DMS 273 treated with DMSO at 0.1 percent for 48 hours (cell line): Measurements from ENCODE around the gene KRTAP5-3.

Experiments used
- DNase-seq: peaks from one replicate; lab custom pipeline; 2025; lab: John Stamatoyannopoulos, UW

KRTAP5-3 gene

GRCh38 chr11:1642288-1643145 lies 34.3 kb upstream of the KRTAP5-3 start:
- no peak for DNase-seq

- no peak for DNase-seq
These were observed 32.8 kb upstream of the KRTAP5-3 start for GRCh38 chr11:1641096-1641495.

GRCh38 chr11:1640076-1640946 lies 32.0 kb upstream of the KRTAP5-3 start:
- no peak for DNase-seq

- DNase-seq: no peak
These were observed 31.4 kb upstream of the KRTAP5-3 start for GRCh38 chr11:1639666-1640065.

- no peak for DNase-seq
These were observed 30.9 kb upstream of the KRTAP5-3 start for GRCh38 chr11:1639102-1639620.

GRCh38 chr11:1638344-1638743 lies 30.1 kb upstream of the KRTAP5-3 start:
- no peak for DNase-seq

GRCh38 chr11:1637628-1638027 lies 29.4 kb upstream of the KRTAP5-3 start:
- no peak for DNase-seq

- DNase-seq: no peak
These were observed 28.2 kb upstream of the KRTAP5-3 start for GRCh38 chr11:1636291-1636950.

- DNase-seq: no peak
These were observed 25.6 kb upstream of the KRTAP5-3 start for GRCh38 chr11:1633864-1634263.

- DNase-seq: no peak
These were observed 23.9 kb upstream of the KRTAP5-3 start for GRCh38 chr11:1632053-1632714.

- DNase-seq: no peak
These were observed 22.9 kb upstream of the KRTAP5-3 start for GRCh38 chr11:1631066-1631568.

- no peak for DNase-seq
These were observed 22.0 kb upstream of the KRTAP5-3 start for GRCh38 chr11:1630271-1630670.

- no peak for DNase-seq
These were observed 21.3 kb upstream of the KRTAP5-3 start, which contains the start of gene KRTAP5-5 for GRCh38 chr11:1629326-1630185. Gene KRTAP5-5, plus strand, starts transcription at chr11:1629775. Its CDS starts 66 bp downstream, at chr11:1629841.

- no peak for DNase-seq
These were observed 20.5 kb upstream of the KRTAP5-3 start for GRCh38 chr11:1628506-1629325.

GRCh38 chr11:1625541-1625940 lies 17.3 kb upstream of the KRTAP5-3 start:
- no peak for DNase-seq

- DNase-seq: no peak
These were observed 16.4 kb upstream of the KRTAP5-3 start for GRCh38 chr11:1624621-1625020.

GRCh38 chr11:1623716-1624115 lies 15.5 kb upstream of the KRTAP5-3 start:
- no peak for DNase-seq

GRCh38 chr11:1622086-1622485 lies 13.8 kb upstream of the KRTAP5-3 start, which contains the start of gene KRTAP5-4:
Gene KRTAP5-4, minus strand, starts transcription at chr11:1622138. Its CDS starts 45 bp downstream, at chr11:1622093.
- DNase-seq: no peak

- DNase-seq: no peak
These were observed 11.2 kb upstream of the KRTAP5-3 start for GRCh38 chr11:1619449-1619848.
